Measurements from ENCODE around the gene NEGR1. TPM values are rescaled to one million over a fixed set of nuclear protein-coding genes. Genes with fewer than 3 reads are reported as not detected.

The NEGR1 gene
- total and polyA plus RNA-seq, 9 of the 15 experiments (the other 6 are each of a cell fraction or from before 2014, with no cell fraction given), result not detected

DNA sequence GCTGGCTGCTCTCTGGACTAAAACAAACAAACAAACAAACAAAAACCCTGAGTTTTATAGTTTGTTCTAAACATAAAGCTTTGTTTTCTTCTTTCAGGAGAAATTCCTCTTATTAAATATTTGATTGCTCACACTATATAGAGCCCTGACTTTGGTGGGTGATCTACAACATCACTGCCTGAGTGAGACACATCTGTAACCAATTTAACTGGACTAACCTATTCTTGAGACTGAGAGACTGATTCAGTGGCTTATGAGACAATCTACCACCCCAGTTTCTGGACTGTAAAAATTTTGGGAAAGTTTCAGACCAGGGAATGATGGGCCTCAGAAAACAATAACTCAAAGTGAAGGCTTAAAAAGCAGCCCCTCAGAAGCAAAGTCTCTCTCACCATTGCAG is 537.0 kb downstream of the NEGR1 start (continued):
- TF ChIP-seq, protein P1, sequence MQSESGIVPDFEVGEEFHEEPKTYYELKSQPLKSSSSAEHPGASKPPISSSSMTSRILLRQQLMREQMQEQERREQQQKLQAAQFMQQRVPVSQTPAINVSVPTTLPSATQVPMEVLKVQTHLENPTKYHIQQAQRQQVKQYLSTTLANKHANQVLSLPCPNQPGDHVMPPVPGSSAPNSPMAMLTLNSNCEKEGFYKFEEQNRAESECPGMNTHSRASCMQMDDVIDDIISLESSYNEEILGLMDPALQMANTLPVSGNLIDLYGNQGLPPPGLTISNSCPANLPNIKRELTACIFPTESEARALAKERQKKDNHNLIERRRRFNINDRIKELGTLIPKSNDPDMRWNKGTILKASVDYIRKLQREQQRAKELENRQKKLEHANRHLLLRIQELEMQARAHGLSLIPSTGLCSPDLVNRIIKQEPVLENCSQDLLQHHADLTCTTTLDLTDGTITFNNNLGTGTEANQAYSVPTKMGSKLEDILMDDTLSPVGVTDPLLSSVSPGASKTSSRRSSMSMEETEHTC (IDR thresholded peaks at IDR 0.05), result no peak

DNA sequence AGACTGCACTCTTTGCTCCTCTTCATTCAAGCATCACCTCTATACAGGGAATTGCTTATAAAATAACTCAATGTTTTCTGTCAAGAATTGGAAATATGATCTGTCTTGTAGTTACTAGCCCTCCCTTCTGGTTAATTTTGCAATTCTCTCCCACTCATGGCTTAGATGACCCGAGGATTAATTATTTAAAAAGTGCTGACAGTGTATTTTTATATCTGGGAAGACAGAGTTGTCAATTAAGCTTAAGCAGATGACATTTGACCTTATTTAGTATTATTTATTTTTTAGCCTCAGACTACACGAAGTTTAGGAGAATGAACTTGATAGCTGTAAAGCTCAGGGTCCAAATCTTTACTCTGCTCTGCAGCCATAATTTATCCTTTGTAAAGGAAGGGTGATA is 538.5 kb downstream of the NEGR1 start:
- 0% methylated on average over 2 of the region's 2 CpGs for WGBS (ENCODE audit: insufficient coverage, low coverage, missing lambda C conversion rate)
- no TSS peak for BruUV-seq (replicated peaks)
- Histone ChIP-seq H3K4me3 (no peak overlapping the region), H3K9me3 (replicated peaks; ENCODE audit: control insufficient read depth, insufficient read depth, low read depth, low read length) (no peaks in the 10 kb centered on the region), H3K4me2 (ENCODE audit: insufficient read depth, low read length) (no peak overlapping the region), H3K9me1 (ENCODE audit: control insufficient read depth, insufficient read depth, low read length) (no peaks in the 10 kb centered on the region), H3K4me1 (replicated peaks in 1 of 2; ENCODE audit: control insufficient read depth in 2 of 2, insufficient read depth in 2 of 2, low read length in 2 of 2) (no peaks in the 10 kb centered on the region), H3K27ac (ENCODE audit: extremely low read depth, low read depth, low read length) (no peak overlapping the region), H4K20me1 (replicated peaks; ENCODE audit: control insufficient read depth, insufficient read depth, low read length) (no peaks in the 10 kb centered on the region), H3K9ac (ENCODE audit: insufficient read depth in 1 of 2, low read depth in 2 of 2, low read length in 2 of 2) (no peak overlapping the region), H3K79me2 (ENCODE audit: control insufficient read depth, insufficient read depth, low read length) (no peaks in the 10 kb centered on the region), H2AFZ (ENCODE audit: low read depth, low read length) (no peak overlapping the region), H3K27me3 (ENCODE audit: control insufficient read depth in 2 of 2, insufficient read depth in 2 of 2, low read length in 2 of 2) (no peaks in the 10 kb centered on the region), H3K36me3 (ENCODE audit: control insufficient read depth, insufficient read depth, low read length) (no peaks in the 10 kb centered on the region)
- ATAC-seq (no peak), FAIRE-seq (no peak), DNase-seq (ENCODE audit: extremely low read depth in 1 of 4, low spot score in 3 of 4) (no peak)
- ChIA-PET POLR2A (no interaction called here), CTCF (ENCODE audit: low intra/inter-chr PET ratio) (no interaction called here)
- intact Hi-C loops (cut with micrococcal nuclease), result no loop called here
- in situ Hi-C loops (cut with MboI), result no loop called here
- TF ChIP-seq MTA3 (IDR thresholded peaks at IDR 0.05; ENCODE audit: borderline replicate concordance) (no peak), POLR3A (IDR thresholded peaks at IDR 0.05; ENCODE audit: borderline replicate concordance, extremely low read depth, insufficient read depth, insufficient read length) (no peak), NEUROD1 (IDR thresholded peaks at IDR 0.05; ENCODE audit: borderline replicate concordance, low read depth, low read length, partially characterized antibody) (no peak), MTA2 (IDR thresholded peaks at IDR 0.05; ENCODE audit: low read depth) (no peak), MAFG (tag; conservative IDR thresholded peaks at IDR 0.05) (peak; percentile 54), ESRRA (IDR thresholded peaks at IDR 0.05; ENCODE audit: borderline replicate concordance, low read depth) (no peak), NRF1 (conservative IDR thresholded peaks at IDR 0.05 in 1 of 2, IDR thresholded peaks at IDR 0.05 in 1 of 2) (no peak), C11orf30 (IDR thresholded peaks at IDR 0.05; ENCODE audit: low read depth) (peak; percentile 35; the same call in 1 of the 2 replicates), PTTG1 (tag; IDR thresholded peaks at IDR 0.05; ENCODE audit: low read depth) (no peak), TAF1 (IDR thresholded peaks at IDR 0.05; ENCODE audit: control insufficient read depth, extremely low read depth, insufficient read depth, low read length, severe bottlenecking) (no peak)
- TF ChIP-seq, protein P2, sequence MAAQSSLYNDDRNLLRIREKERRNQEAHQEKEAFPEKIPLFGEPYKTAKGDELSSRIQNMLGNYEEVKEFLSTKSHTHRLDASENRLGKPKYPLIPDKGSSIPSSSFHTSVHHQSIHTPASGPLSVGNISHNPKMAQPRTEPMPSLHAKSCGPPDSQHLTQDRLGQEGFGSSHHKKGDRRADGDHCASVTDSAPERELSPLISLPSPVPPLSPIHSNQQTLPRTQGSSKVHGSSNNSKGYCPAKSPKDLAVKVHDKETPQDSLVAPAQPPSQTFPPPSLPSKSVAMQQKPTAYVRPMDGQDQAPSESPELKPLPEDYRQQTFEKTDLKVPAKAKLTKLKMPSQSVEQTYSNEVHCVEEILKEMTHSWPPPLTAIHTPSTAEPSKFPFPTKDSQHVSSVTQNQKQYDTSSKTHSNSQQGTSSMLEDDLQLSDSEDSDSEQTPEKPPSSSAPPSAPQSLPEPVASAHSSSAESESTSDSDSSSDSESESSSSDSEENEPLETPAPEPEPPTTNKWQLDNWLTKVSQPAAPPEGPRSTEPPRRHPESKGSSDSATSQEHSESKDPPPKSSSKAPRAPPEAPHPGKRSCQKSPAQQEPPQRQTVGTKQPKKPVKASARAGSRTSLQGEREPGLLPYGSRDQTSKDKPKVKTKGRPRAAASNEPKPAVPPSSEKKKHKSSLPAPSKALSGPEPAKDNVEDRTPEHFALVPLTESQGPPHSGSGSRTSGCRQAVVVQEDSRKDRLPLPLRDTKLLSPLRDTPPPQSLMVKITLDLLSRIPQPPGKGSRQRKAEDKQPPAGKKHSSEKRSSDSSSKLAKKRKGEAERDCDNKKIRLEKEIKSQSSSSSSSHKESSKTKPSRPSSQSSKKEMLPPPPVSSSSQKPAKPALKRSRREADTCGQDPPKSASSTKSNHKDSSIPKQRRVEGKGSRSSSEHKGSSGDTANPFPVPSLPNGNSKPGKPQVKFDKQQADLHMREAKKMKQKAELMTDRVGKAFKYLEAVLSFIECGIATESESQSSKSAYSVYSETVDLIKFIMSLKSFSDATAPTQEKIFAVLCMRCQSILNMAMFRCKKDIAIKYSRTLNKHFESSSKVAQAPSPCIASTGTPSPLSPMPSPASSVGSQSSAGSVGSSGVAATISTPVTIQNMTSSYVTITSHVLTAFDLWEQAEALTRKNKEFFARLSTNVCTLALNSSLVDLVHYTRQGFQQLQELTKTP (IDR thresholded peaks at IDR 0.05; ENCODE audit: low read depth in 1 of 2, partially characterized antibody in 2 of 2), result no peak
- TF ChIP-seq, protein P3, sequence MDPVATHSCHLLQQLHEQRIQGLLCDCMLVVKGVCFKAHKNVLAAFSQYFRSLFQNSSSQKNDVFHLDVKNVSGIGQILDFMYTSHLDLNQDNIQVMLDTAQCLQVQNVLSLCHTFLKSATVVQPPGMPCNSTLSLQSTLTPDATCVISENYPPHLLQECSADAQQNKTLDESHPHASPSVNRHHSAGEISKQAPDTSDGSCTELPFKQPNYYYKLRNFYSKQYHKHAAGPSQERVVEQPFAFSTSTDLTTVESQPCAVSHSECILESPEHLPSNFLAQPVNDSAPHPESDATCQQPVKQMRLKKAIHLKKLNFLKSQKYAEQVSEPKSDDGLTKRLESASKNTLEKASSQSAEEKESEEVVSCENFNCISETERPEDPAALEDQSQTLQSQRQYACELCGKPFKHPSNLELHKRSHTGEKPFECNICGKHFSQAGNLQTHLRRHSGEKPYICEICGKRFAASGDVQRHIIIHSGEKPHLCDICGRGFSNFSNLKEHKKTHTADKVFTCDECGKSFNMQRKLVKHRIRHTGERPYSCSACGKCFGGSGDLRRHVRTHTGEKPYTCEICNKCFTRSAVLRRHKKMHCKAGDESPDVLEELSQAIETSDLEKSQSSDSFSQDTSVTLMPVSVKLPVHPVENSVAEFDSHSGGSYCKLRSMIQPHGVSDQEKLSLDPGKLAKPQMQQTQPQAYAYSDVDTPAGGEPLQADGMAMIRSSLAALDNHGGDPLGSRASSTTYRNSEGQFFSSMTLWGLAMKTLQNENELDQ (CRISPR knock-in tag; IDR thresholded peaks at IDR 0.05; ENCODE audit: borderline replicate concordance), result no peak
